Kidney epithelial cell (primary cell): ENCODE results near the gene UCN3. TPM values are rescaled to one million over a fixed set of nuclear protein-coding genes. Genes with fewer than 3 reads are reported as not detected.

ENCODE experiments used
- DNase-seq: peaks from one replicate; pipeline ENCODE4 v3.0.0-alpha.2; 2010; ENCODE audit warnings: low read depth
- H3K27me3 ChIP-seq: 2 replicates; pipeline ENCODE4 v1.6.0; 2011; ENCODE audit warnings: low read length; ENCODE audit not compliant: control insufficient read depth, insufficient read depth
- H3K36me3 ChIP-seq: 2 replicates; pipeline ENCODE4 v1.5.1; 2011; ENCODE audit warnings: low read length; ENCODE audit not compliant: control insufficient read depth, insufficient read depth
- H3K4me3 ChIP-seq: 2 replicates; pipeline ENCODE4 v1.5.1; 2011; ENCODE audit warnings: low read depth, mild to moderate bottlenecking, control low read depth, low read length
- CTCF ChIP-seq: IDR thresholded peaks from 2 replicates; pipeline ENCODE4 v1.5.1; 2011; ENCODE audit warnings: mild to moderate bottlenecking, moderate library complexity, low read length, control low read depth, inconsistent platforms; ENCODE audit not compliant: insufficient read depth, poor library complexity, severe bottlenecking
- total RNA-seq: library from RNA; depleted of rRNA; stranded (reverse); fragments of >200 nt; gene quantifications from 2 replicates; pipeline ENCODE4 v1.2.3, GENCODE V29; 2015

Gene UCN3
- total RNA-seq, 1 donor from 2014 or later: not detected

GRCh38 chr10:5395168-5395567 is 30.4 kb downstream of the UCN3 start:
- TF ChIP-seq CTCF: no peak
- no peak for DNase-seq
- Histone ChIP-seq H3K27me3 (no peaks in the 10 kb centered on the region), H3K36me3 (no peaks in the 10 kb centered on the region), H3K4me3 (no peak overlapping the region)

- TF ChIP-seq CTCF: no peak
- DNase-seq: no peak
- Histone ChIP-seq H3K4me3 (no peak overlapping the region), H3K36me3 (no peaks in the 10 kb centered on the region), H3K27me3 (no peaks in the 10 kb centered on the region)
Measured at GRCh38 chr10:5396556-5397300, 32.0 kb downstream of the UCN3 start.

- no peak for TF ChIP-seq CTCF
- no peaks in the 10 kb centered on the region for H3K27me3 ChIP-seq
- no peak overlapping the region for H3K4me3 ChIP-seq
- DNase-seq: no peak
- H3K36me3 ChIP-seq: no peaks in the 10 kb centered on the region
Measured at GRCh38 chr10:5399332-5399731, 34.6 kb downstream of the UCN3 start.

- Histone ChIP-seq H3K36me3 (no peaks in the 10 kb centered on the region), H3K4me3 (no peak overlapping the region)
Measured at GRCh38 chr10:5400468-5401240, 35.9 kb downstream of the UCN3 start.

GRCh38 chr10:5402798-5403197 is 38.0 kb downstream of the UCN3 start:
- no peak overlapping the region for H3K4me3 ChIP-seq
- DNase-seq: no peak
- no peak for TF ChIP-seq CTCF
- H3K36me3 ChIP-seq: no peaks in the 10 kb centered on the region
- H3K27me3 ChIP-seq: no peaks in the 10 kb centered on the region

More at GRCh38 chr10:5400468-5401240, 35.9 kb downstream of the UCN3 start:
- no peaks in the 10 kb centered on the region for H3K27me3 ChIP-seq
- DNase-seq: no peak
- TF ChIP-seq CTCF: no peak
